MM.1S (cell line): ENCODE measurements around the gene NELL1.

Experiments used
- EZH2 ChIP-seq: fragments of 300-600 bp; sonication (generic); optimal IDR thresholded peaks from 2 replicates; pipeline ENCODE3; 2017; ENCODE audit warnings: low read depth, mild to moderate bottlenecking, antibody characterized with exemption, low read length, mixed read lengths
- EZH2phosphoT487 ChIP-seq: fragments of 300-600 bp; sonication (generic); IDR thresholded peaks from 2 replicates; pipeline ENCODE4 v1.6.1; 2018; ENCODE audit warnings: antibody characterized with exemption, low read length
- TF ChIP-seq, protein P1 (sequence below): fragments of 300-600 bp; sonication (generic); IDR thresholded peaks from 2 replicates; pipeline ENCODE4 v1.5.1; 2016; ENCODE audit warnings: antibody characterized with exemption, low read length, mixed read lengths

DNA sequence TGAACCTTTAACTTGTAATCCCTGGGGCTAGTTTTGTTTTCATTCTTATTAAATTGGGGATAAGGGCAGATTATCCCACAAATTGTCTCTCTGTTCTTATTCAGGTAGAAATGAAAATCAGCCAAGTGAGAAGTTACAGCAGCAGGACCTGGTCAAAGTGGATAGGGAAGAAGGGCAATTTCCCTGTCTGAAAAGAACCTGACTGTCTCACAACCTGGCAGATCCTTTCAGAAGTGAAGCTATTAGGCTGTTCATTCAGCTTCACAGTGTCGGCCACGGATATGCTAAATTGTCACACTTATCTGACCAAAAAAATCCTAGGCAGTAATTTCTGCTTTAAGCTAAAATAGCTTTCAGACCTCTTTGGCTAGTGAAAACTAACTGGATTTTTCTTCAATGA lies 810.9 kb downstream of the NELL1 start:
- TF ChIP-seq, protein P1, sequence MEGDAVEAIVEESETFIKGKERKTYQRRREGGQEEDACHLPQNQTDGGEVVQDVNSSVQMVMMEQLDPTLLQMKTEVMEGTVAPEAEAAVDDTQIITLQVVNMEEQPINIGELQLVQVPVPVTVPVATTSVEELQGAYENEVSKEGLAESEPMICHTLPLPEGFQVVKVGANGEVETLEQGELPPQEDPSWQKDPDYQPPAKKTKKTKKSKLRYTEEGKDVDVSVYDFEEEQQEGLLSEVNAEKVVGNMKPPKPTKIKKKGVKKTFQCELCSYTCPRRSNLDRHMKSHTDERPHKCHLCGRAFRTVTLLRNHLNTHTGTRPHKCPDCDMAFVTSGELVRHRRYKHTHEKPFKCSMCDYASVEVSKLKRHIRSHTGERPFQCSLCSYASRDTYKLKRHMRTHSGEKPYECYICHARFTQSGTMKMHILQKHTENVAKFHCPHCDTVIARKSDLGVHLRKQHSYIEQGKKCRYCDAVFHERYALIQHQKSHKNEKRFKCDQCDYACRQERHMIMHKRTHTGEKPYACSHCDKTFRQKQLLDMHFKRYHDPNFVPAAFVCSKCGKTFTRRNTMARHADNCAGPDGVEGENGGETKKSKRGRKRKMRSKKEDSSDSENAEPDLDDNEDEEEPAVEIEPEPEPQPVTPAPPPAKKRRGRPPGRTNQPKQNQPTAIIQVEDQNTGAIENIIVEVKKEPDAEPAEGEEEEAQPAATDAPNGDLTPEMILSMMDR = no peak
- no peak for TF ChIP-seq EZH2phosphoT487
- no peak for TF ChIP-seq EZH2
